ENCODE measurements around the gene FIGNL2.

Gene FIGNL2

DNA sequence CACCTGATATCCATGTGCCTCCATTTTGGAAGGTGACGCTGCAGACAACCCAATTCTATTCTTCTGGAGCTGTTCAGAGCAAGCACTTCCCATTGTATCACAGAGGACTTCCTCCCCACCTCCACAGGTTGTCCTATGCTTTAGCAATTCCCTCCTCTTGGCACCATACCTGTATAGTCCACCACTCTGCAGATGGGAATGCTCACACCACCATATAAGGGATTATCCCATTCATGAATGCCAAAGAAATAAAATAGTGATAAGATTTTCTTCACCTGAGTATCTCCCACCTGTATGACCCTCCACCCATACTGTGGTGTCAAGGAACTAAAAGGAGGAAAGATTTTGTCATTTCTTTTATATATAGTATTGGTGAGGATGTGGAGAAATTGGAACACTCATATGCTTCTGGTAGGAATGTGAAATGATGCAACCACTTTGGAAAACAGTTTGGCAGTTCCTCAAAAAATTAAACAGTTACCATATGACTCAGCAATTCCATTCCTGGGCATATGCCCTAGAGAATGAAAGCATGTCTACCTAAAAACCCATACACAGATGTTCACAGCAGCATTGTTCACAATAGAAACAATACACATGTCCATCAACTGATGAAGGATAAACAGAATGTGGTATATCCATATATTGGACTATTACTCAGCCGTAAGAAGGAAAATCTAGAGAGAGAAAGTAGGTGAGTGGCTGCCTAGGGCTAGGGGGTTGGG is 75.2 kb downstream of the FIGNL2 start:
- DNase-seq (ENCODE audit: low read depth) = peak; percentile 39
- H3K4me3 ChIP-seq (ENCODE audit: low read depth, low read length) = no peak overlapping the region
- TF ChIP-seq, protein P1, sequence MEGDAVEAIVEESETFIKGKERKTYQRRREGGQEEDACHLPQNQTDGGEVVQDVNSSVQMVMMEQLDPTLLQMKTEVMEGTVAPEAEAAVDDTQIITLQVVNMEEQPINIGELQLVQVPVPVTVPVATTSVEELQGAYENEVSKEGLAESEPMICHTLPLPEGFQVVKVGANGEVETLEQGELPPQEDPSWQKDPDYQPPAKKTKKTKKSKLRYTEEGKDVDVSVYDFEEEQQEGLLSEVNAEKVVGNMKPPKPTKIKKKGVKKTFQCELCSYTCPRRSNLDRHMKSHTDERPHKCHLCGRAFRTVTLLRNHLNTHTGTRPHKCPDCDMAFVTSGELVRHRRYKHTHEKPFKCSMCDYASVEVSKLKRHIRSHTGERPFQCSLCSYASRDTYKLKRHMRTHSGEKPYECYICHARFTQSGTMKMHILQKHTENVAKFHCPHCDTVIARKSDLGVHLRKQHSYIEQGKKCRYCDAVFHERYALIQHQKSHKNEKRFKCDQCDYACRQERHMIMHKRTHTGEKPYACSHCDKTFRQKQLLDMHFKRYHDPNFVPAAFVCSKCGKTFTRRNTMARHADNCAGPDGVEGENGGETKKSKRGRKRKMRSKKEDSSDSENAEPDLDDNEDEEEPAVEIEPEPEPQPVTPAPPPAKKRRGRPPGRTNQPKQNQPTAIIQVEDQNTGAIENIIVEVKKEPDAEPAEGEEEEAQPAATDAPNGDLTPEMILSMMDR (conservative IDR thresholded peaks at IDR 0.05; ENCODE audit: low read depth, low read length) = no peak

DNA sequence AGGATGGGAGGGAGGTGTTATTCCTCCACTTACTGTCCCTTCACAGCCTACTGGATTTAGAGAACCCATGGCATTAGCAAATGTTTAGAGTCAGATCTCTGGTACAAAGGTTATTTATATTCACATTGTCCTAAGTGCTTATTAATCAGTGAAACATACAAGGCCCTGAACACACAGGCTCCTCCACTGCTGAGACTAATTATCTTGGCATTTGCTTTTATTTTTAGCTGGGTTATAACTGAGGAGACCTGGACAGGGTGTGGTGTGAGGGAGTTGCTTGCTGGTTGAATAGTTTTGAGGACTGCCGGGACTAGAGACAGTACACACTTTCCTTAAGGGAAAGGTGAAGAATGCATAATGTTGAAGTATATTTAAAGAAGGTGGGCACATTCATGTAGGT is 77.5 kb downstream of the FIGNL2 start:
- H3K4me3 ChIP-seq (ENCODE audit: low read depth, low read length) = no peak overlapping the region
- TF ChIP-seq, protein P1 (conservative IDR thresholded peaks at IDR 0.05; ENCODE audit: low read depth, low read length) = no peak
- DNase-seq (ENCODE audit: low read depth) = no peak
